ENCODE results near the gene MLXIPL. TPM values are rescaled to one million over a fixed set of nuclear protein-coding genes. Genes with fewer than 3 reads are reported as not detected.

MLXIPL gene
- total and polyA plus RNA-seq, 5 experiments from 2014 or later: not detected

DNA sequence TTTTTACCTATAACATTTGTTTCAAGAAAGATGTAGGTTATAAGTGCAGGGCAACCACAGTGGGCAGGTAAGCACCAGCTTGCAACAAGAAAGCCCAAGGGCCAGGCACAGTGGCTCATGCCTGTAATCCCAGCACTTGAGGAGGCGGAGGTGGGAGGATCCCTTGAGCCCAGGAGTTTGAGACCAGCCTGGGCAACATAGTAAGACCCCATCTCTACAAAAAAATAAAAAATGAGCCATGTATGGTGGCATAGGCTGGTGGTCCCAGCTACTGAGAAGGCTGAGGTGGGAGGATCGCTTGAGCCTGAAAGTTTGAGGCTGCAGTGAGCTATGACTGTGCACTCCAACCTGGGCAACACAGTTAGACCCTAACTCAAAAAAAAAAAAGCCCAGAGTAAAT lies 79.6 kb downstream of the MLXIPL start:
- no peak overlapping the region for H3K4me3 Mint-ChIP-seq
- H3K27ac Mint-ChIP-seq: peak overlapping the region in 1 of 10 donors; percentile 44
- ATAC-seq: no peak
- no peaks in the 10 kb centered on the region for H3K9me3 Mint-ChIP-seq
- peaks cover 18 to 55% (median 27%) of the 10 kb centered on the region in 4 donors for H3K4me1 Mint-ChIP-seq
- H3K27me3 Mint-ChIP-seq: no peaks in the 10 kb centered on the region
- peak in 1 of 10 donors; percentile 50 for DNase-seq
- peaks cover 0 to 84% (median 17%) of the 10 kb centered on the region in 3 donors for H3K36me3 Mint-ChIP-seq
- POLR2A ChIA-PET: interaction anchor here (0.5 kb wide), 1 partner anchor 24 kb away, joined by 3 read pairs; no protein-coding TSS in a partner anchor

Other genes starting within 250 kb of the MLXIPL start
- gene FZD9, start 190.7 kb downstream of the MLXIPL start, total RNA-seq: under 1 TPM; 0.16 to 0.31 TPM
- under 1 TPM in 2 of 3 donors, not detected in 1; 0.07 to 0.52 TPM for gene FZD9, start 190.7 kb downstream of the MLXIPL start, polyA plus RNA-seq
- gene BAZ1B, start 102.2 kb downstream of the MLXIPL start, total RNA-seq: 10 to 100 TPM; 71.5 to 73.0 TPM
- 10 to 100 TPM; 12.1 to 27.0 (median 17.0) TPM for gene BAZ1B, start 102.2 kb downstream of the MLXIPL start, polyA plus RNA-seq
- gene BCL7B, start 66.8 kb downstream of the MLXIPL start, total RNA-seq: 10 to 100 TPM; 59.5 to 64.6 TPM
- 10 to 100 TPM; 76.6 to 96.3 (median 81.8) TPM for gene BCL7B, start 66.8 kb downstream of the MLXIPL start, polyA plus RNA-seq
- gene TBL2, start 45.9 kb downstream of the MLXIPL start, total RNA-seq: 10 to 100 TPM; 30.4 to 31.2 TPM
- gene TBL2, start 45.9 kb downstream of the MLXIPL start, polyA plus RNA-seq: 10 to 100 TPM; 13.4 to 19.6 (median 18.4) TPM
- gene VPS37D, start 43.3 kb upstream of the MLXIPL start, total RNA-seq: 1 to 10 TPM in 1 of 2 experiments, under 1 TPM in 1; 0.63 to 1.0 TPM
- gene VPS37D, start 43.3 kb upstream of the MLXIPL start, polyA plus RNA-seq: under 1 TPM in 2 of 3 donors, not detected in 1; 0.14 to 0.30 TPM
- 10 to 100 TPM; 22.1 to 23.7 TPM for gene DNAJC30, start 58.9 kb upstream of the MLXIPL start, total RNA-seq
- 10 to 100 TPM; 10.1 to 13.3 (median 11.9) TPM for gene DNAJC30, start 58.9 kb upstream of the MLXIPL start, polyA plus RNA-seq
- 10 to 100 TPM; 67.2 to 69.7 TPM for gene BUD23, start 59.1 kb upstream of the MLXIPL start, total RNA-seq
- 100 to 1,000 TPM; 123 to 139 (median 136) TPM for gene BUD23, start 59.1 kb upstream of the MLXIPL start, polyA plus RNA-seq
- gene STX1A, start 95.1 kb upstream of the MLXIPL start, total RNA-seq: 1 to 10 TPM; 5.7 to 7.8 TPM
- gene STX1A, start 95.1 kb upstream of the MLXIPL start, polyA plus RNA-seq: 1 to 10 TPM in 2 of 3 donors, under 1 TPM in 1; 0.69 to 2.2 (median 2.1) TPM
- 10 to 100 TPM; 20.7 to 24.9 TPM for gene ABHD11, start 114.3 kb upstream of the MLXIPL start, total RNA-seq
- gene ABHD11, start 114.3 kb upstream of the MLXIPL start, polyA plus RNA-seq: 10 to 100 TPM in 2 of 3 donors, 1 to 10 TPM in 1; 5.4 to 12.3 (median 10.0) TPM
- gene CLDN3, start 145.7 kb upstream of the MLXIPL start, total RNA-seq: not detected
- gene CLDN3, start 145.7 kb upstream of the MLXIPL start, polyA plus RNA-seq: not detected
- under 1 TPM in 1 of 2 experiments, not detected in 1; 0.36 TPM for gene CLDN4, start 206.5 kb upstream of the MLXIPL start, total RNA-seq
- gene CLDN4, start 206.5 kb upstream of the MLXIPL start, polyA plus RNA-seq: under 1 TPM in 1 of 3 donors, not detected in 2; 0.04 TPM
- gene METTL27, start 218.0 kb upstream of the MLXIPL start, total RNA-seq: 1 to 10 TPM; 3.0 to 4.4 TPM
- 1 to 10 TPM in 2 of 3 donors, under 1 TPM in 1; 0.52 to 3.2 (median 1.5) TPM for gene METTL27, start 218.0 kb upstream of the MLXIPL start, polyA plus RNA-seq
- not detected for gene TMEM270, start 236.6 kb upstream of the MLXIPL start, total RNA-seq
- gene TMEM270, start 236.6 kb upstream of the MLXIPL start, polyA plus RNA-seq: not detected